Activated CD8-positive, alpha-beta T cell treated with anti-CD3 and anti-CD28 coated beads, Interleukin-2, amount 10 ng/mL, durations not matched to agents 7 days and 5 days (primary cell): ENCODE results near the gene LMLN. TPM values are rescaled to one million over a fixed set of nuclear protein-coding genes. Genes with fewer than 3 reads are reported as not detected.
"Not testable (repeated sequence)": the region's sequence is repeated elsewhere in the genome, so short reads cannot be mapped to it uniquely, and the experiment has no call there.

Experiments used
- ATAC-seq: fragments of 150-1000 bp; cut with Tn5 transposase; one replicate; pipeline ENCODE4 v1.10.0; 2021; ENCODE audit warnings: moderate library complexity
- CTCF ChIA-PET: fragments of 350-600 bp; sonication (Branson Sonifier 250); formaldehyde crosslinking; loops from one replicate; lab custom pipeline; 2021; ENCODE audit warnings: antibody characterized with exemption; lab: Charles Lee
- POLR2A ChIA-PET: fragments of 350-600 bp; sonication (Branson Sonifier 250); formaldehyde crosslinking; loops from one replicate; lab custom pipeline; 2021; ENCODE audit warnings: antibody characterized with exemption; lab: Charles Lee
- DNase-seq: peaks from one replicate; pipeline ENCODE4 v3.0.0-alpha.2; 2020
- H3K27ac Mint-ChIP-seq: one replicate; pipeline ENCODE4 v1.8.0; 2021; ENCODE audit warnings: mild to moderate bottlenecking, mixed read lengths
- H3K27me3 Mint-ChIP-seq: one replicate; pipeline ENCODE4 v1.8.0; 2021; ENCODE audit warnings: low read depth, mixed read lengths
- H3K36me3 Mint-ChIP-seq: one replicate; pipeline ENCODE4 v1.8.0; 2021; ENCODE audit warnings: low read depth, mixed read lengths
- H3K4me1 Mint-ChIP-seq: one replicate; pipeline ENCODE4 v1.8.0; 2021; ENCODE audit warnings: low read depth, mixed read lengths
- H3K4me3 Mint-ChIP-seq: one replicate; pipeline ENCODE4 v1.8.0; 2021; ENCODE audit warnings: mild to moderate bottlenecking, mixed read lengths
- H3K9me3 Mint-ChIP-seq: one replicate; pipeline ENCODE4 v1.8.0; 2022; ENCODE audit warnings: mixed read lengths; ENCODE audit not compliant: insufficient read depth
- total RNA-seq, 2 experiments: library from RNA; stranded (reverse); gene quantifications; one replicate each; pipeline ENCODE4 v1.2.3, GENCODE V29; 2021

Gene LMLN
- total RNA-seq, 2 experiments from 2014 or later = 4.0 to 6.0 TPM

- CTCF ChIA-PET = interaction anchor here (2.7 kb wide), 1 partner anchor 14 kb away, joined by 9 read pairs; no protein-coding TSS in a partner anchor
Observed at GRCh38 chr3:198064420-198064819, 104.4 kb downstream of the LMLN start.

GRCh38 chr3:198065897-198066296 lies 105.9 kb downstream of the LMLN start:
- Mint-ChIP-seq H3K9me3 (no peaks in the 10 kb centered on the region), H3K36me3 (no peaks in the 10 kb centered on the region), H3K27ac (no peak overlapping the region), H3K4me1 (no peaks in the 10 kb centered on the region), H3K4me3 (no peak overlapping the region), H3K27me3 (no peaks in the 10 kb centered on the region)
- CTCF ChIA-PET = interaction anchor here (1.3 to 1.6 kb wide), 2 partner anchors 15 kb away, joined by 3 to 8 read pairs; no protein-coding TSS in a partner anchor
- ATAC-seq = no peak
- no peak for DNase-seq
- POLR2A ChIA-PET = interaction anchor here (1.2 kb wide), 1 partner anchor 14 kb away, joined by 4 read pairs; no protein-coding TSS in a partner anchor

More at GRCh38 chr3:198064420-198064819, 104.4 kb downstream of the LMLN start:
- no peak overlapping the region for H3K27ac Mint-ChIP-seq
- no peaks in the 10 kb centered on the region for H3K36me3 Mint-ChIP-seq
- POLR2A ChIA-PET = no interaction called here
- H3K9me3 Mint-ChIP-seq = no peaks in the 10 kb centered on the region
- H3K27me3 Mint-ChIP-seq = no peaks in the 10 kb centered on the region
- ATAC-seq (no peak), DNase-seq (no peak)
- no peak overlapping the region for H3K4me3 Mint-ChIP-seq
- H3K4me1 Mint-ChIP-seq = no peaks in the 10 kb centered on the region

DNA sequence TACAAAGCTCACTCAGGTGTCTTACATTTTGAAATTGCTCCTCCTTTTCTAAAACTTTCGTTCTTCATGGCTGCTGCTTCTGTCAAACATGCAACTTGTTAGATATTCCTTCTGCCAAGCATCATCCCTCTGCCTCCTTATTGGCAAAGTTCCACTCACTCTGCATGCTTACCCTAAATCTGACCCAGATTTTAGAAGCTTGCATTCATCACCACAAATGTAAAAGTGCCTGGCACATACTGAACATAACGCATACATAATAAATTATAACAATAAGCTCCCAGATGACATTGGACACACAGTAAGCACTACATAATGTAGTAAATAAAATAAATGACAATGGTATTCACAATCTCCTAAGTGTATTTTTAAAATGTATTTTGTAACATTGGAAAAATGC lies 107.4 kb downstream of the LMLN start:
- H3K36me3 Mint-ChIP-seq = no peaks in the 10 kb centered on the region
- no peak overlapping the region for H3K27ac Mint-ChIP-seq
- no peak overlapping the region for H3K4me3 Mint-ChIP-seq
- H3K4me1 Mint-ChIP-seq = peaks cover 14% of the 10 kb centered on the region
- ATAC-seq = no peak
- H3K27me3 Mint-ChIP-seq = no peaks in the 10 kb centered on the region
- no peaks in the 10 kb centered on the region for H3K9me3 Mint-ChIP-seq
- DNase-seq = no peak
- POLR2A ChIA-PET = interaction anchor here (1.5 kb wide), 1 partner anchor 13 kb away, joined by 3 read pairs; no protein-coding TSS in a partner anchor
- CTCF ChIA-PET = interaction anchor here (0.9 kb wide), 1 partner anchor 9 kb away, joined by 3 read pairs; no protein-coding TSS in a partner anchor

GRCh38 chr3:198070871-198071270 lies 110.9 kb downstream of the LMLN start:
- POLR2A ChIA-PET = interaction anchor here (1.4 kb wide), 1 partner anchor 10 kb away, joined by 5 read pairs; no protein-coding TSS in a partner anchor
- ATAC-seq (no peak), DNase-seq (no peak)
- Mint-ChIP-seq H3K9me3 (no peaks in the 10 kb centered on the region), H3K27me3 (peaks cover 6% of the 10 kb centered on the region), H3K4me1 (peaks cover 14% of the 10 kb centered on the region), H3K27ac (no peak overlapping the region), H3K36me3 (no peaks in the 10 kb centered on the region), H3K4me3 (no peak overlapping the region)
- CTCF ChIA-PET = interaction anchor here (0.9 to 3.6 kb wide), 8 partner anchors 8 to 165 kb away, joined by 3 to 47 read pairs (median 4); no protein-coding TSS in a partner anchor

- Mint-ChIP-seq H3K27me3 (peaks cover 8% of the 10 kb centered on the region), H3K27ac (no peak overlapping the region), H3K4me3 (no peak overlapping the region), H3K36me3 (no peaks in the 10 kb centered on the region), H3K4me1 (peaks cover 14% of the 10 kb centered on the region), H3K9me3 (no peaks in the 10 kb centered on the region)
- ChIA-PET CTCF (interaction anchor here (0.8 to 3.6 kb wide), 8 partner anchors 9 to 166 kb away, joined by 3 to 47 read pairs (median 4); no protein-coding TSS in a partner anchor), POLR2A (interaction anchor here (1.4 kb wide), 1 partner anchor 9 kb away, joined by 5 read pairs; no protein-coding TSS in a partner anchor)
- DNase-seq (peak; percentile 55), ATAC-seq (peak; percentile 100)
Observed at GRCh38 chr3:198071602-198072287, 111.7 kb downstream of the LMLN start.

- no peak overlapping the region for H3K27ac Mint-ChIP-seq
- ATAC-seq (no peak), DNase-seq (no peak)
- H3K9me3 Mint-ChIP-seq = peaks cover under 1% of the 10 kb centered on the region
- H3K4me3 Mint-ChIP-seq = no peak overlapping the region
- H3K27me3 Mint-ChIP-seq = peaks cover 20% of the 10 kb centered on the region
- H3K36me3 Mint-ChIP-seq = peaks cover 2% of the 10 kb centered on the region
- ChIA-PET CTCF (interaction anchor here (1.2 to 1.6 kb wide), 2 partner anchors 10 to 11 kb away, joined by 3 read pairs; no protein-coding TSS in a partner anchor), POLR2A (no interaction called here)
- peaks cover 13% of the 10 kb centered on the region for H3K4me1 Mint-ChIP-seq
Observed at GRCh38 chr3:198076722-198077308, 116.8 kb downstream of the LMLN start.

DNA sequence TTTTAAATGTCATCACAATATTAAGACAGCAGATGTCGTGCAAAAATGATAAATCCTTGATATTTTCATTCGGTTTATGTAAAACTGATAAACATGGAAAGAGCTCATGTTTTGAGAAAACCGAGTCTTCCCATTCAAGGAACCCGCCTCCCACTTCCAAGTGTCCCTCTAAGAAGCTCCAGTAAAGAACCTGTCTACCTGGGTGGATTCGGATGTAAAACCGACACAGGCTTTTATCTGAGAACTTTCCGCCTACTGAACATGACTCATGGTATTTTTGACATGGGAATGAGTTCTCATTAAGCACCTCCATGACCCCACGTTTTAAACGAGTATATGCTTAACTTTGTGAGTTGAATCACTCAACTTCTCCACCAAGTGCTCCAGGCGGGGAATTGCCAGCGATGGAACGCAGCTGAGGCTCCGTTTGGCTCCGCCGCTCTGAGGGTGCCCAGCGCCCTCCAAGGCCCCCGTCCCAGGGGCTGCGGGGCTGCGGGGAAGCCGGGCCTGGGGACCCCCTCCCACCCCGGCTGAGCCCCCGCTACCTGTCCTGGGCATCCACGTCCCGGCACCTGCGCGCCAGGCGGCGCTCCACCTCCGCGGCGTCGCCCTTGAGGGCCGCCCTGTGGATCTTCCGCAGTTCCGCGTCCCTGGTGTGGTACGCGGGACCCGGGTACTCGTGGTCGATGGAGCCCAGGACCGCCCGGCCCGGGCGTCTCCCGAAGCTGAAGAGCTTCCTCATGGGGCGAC lies 119.9 kb downstream of the LMLN start:
- Mint-ChIP-seq H3K27ac (peak overlapping the region; percentile 80), H3K9me3 (peaks cover 12% of the 10 kb centered on the region), H3K36me3 (peaks cover 4% of the 10 kb centered on the region), H3K27me3 (peaks cover 38% of the 10 kb centered on the region), H3K4me3 (peak overlapping the region; percentile 78), H3K4me1 (peaks cover 7% of the 10 kb centered on the region)
- CTCF ChIA-PET = interaction anchor here (0.7 to 2.7 kb wide), 24 partner anchors 9 to 284 kb away, joined by 3 to 47 read pairs (median 5); partner anchors contain the start of gene RPL35A
- ATAC-seq (peak; percentile 67), DNase-seq (peak; percentile 46)
- POLR2A ChIA-PET = interaction anchor here (1.0 to 1.4 kb wide), 3 partner anchors 8 to 14 kb away, joined by 3 to 5 read pairs (median 4); no protein-coding TSS in a partner anchor

DNA sequence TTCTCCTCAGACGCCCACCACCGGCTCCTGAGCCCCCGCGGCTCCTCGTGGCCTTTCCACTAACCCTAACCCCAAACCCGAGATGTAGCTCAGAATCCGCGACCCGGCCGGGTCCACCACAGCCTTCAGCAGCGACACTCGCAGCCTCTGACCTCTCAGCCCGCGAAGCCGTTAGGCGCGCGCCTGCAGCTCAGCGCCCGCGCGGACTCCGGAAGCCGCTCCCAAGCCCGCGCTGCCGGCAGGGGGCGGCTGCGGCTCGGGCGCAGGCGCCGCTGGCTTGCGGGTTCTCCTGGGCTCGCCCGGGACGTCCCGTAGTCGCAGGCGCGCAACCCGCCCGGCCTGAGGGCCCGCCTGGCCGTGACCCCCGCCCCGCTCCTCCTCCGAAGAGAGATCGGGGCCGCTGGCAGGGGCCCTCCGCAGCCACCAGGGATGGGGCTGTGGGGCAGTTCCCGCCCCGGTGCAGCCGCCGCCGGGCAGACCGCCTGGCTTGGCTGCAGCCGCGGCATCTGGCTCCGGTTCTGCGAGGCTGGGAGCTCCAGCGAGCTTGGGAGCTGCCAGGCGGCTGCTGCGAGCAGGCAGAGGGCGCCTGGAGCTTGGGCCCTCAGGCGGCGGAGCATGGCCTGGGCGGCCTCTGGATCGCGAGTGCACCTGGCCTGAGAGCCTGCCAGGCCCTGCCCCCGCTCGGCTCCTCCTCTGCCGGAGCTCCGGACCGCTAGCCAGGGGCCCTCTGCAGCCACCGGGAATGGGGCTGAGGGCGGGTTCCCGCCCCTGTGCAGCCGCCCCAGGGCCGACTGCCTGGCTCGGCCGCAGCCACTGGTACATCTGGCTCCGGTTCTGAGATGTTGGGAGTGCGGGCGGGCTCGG lies 120.7 kb downstream of the LMLN start:
- peaks cover 12% of the 10 kb centered on the region for H3K9me3 Mint-ChIP-seq
- POLR2A ChIA-PET = interaction anchor here (0.6 to 1.4 kb wide), 5 partner anchors 9 to 122 kb away, joined by 3 to 5 read pairs (median 4); no protein-coding TSS in a partner anchor
- DNase-seq (peak; percentile 80), ATAC-seq (peak; percentile 94)
- peaks cover 4% of the 10 kb centered on the region for H3K36me3 Mint-ChIP-seq
- peak overlapping the region; percentile 80 for H3K27ac Mint-ChIP-seq
- peak overlapping the region; percentile 78 for H3K4me3 Mint-ChIP-seq
- peaks cover 7% of the 10 kb centered on the region for H3K4me1 Mint-ChIP-seq
- H3K27me3 Mint-ChIP-seq = peaks cover 38% of the 10 kb centered on the region
- CTCF ChIA-PET = interaction anchor here (0.7 to 2.7 kb wide), 25 partner anchors 9 to 284 kb away, joined by 3 to 47 read pairs (median 5); partner anchors contain the start of gene RPL35A

- POLR2A ChIA-PET = interaction anchor here (0.6 to 0.9 kb wide), 2 partner anchors 35 to 123 kb away, joined by 3 to 4 read pairs; no protein-coding TSS in a partner anchor
- Mint-ChIP-seq H3K27ac (no peak overlapping the region), H3K27me3 (peaks cover 41% of the 10 kb centered on the region), H3K4me3 (no peak overlapping the region), H3K36me3 (peaks cover 4% of the 10 kb centered on the region), H3K4me1 (peaks cover 7% of the 10 kb centered on the region), H3K9me3 (peaks cover 12% of the 10 kb centered on the region)
- ATAC-seq = no peak
- CTCF ChIA-PET = interaction anchor here (1.0 to 2.7 kb wide), 15 partner anchors 9 to 178 kb away, joined by 3 to 47 read pairs (median 7); no protein-coding TSS in a partner anchor
- DNase-seq = no peak
Observed at GRCh38 chr3:198081421-198081844, 121.4 kb downstream of the LMLN start.

DNA sequence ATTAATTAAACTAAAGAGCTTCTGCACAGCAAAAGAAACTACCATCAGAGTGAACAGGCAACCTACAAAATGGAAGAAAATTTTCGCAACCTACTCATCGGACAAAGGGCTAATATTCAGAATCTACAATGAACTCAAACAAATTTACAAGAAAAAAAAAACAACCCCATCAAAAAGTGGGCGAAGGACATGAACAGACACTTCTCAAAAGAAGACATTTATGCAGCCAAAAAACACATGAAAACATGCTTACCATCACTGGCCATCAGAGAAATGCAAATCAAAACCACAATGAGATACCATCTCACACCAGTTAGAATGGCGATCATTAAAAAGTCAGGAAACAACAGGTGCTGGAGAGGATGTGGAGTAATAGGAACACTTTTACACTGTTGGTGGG lies 122.2 kb downstream of the LMLN start:
- CTCF ChIA-PET = interaction anchor here (2.0 kb wide), 1 partner anchor 23 kb away, joined by 9 read pairs; no protein-coding TSS in a partner anchor
- H3K36me3 Mint-ChIP-seq, ATAC-seq, H3K4me1 Mint-ChIP-seq, POLR2A ChIA-PET, DNase-seq, H3K4me3 Mint-ChIP-seq, H3K27ac Mint-ChIP-seq: not testable (repeated sequence)
- Mint-ChIP-seq H3K9me3 (peaks cover 12% of the 10 kb centered on the region), H3K27me3 (peaks cover 47% of the 10 kb centered on the region)
